ENCODE data around the gene SDHAF4.
"Not testable (repeated sequence)": the region's sequence is repeated elsewhere in the genome, so short reads cannot be mapped to it uniquely, and the experiment has no call there.

Gene SDHAF4

GRCh38 chr6:70592391-70593117, 25.8 kb downstream of the SDHAF4 start:
- DNase-seq (ENCODE audit: low spot score): no peak

GRCh38 chr6:70593118-70593486, 26.4 kb downstream of the SDHAF4 start:
- no peak for DNase-seq (ENCODE audit: low spot score)

GRCh38 chr6:70599187-70599586, 32.5 kb downstream of the SDHAF4 start:
- DNase-seq (ENCODE audit: low spot score): no peak

- DNase-seq (ENCODE audit: low spot score): no peak
Measured at GRCh38 chr6:70601014-70601413, 34.3 kb downstream of the SDHAF4 start.

GRCh38 chr6:70604254-70604653, 37.5 kb downstream of the SDHAF4 start:
- DNase-seq (ENCODE audit: low spot score): no peak

- DNase-seq (ENCODE audit: low spot score): not testable (repeated sequence)
Measured at GRCh38 chr6:70607371-70607770, 40.6 kb downstream of the SDHAF4 start.

GRCh38 chr6:70609181-70609580, 42.5 kb downstream of the SDHAF4 start:
- DNase-seq (ENCODE audit: low spot score): not testable (repeated sequence)

GRCh38 chr6:70616728-70617260, 50.1 kb downstream of the SDHAF4 start:
- DNase-seq (ENCODE audit: low spot score): no peak

- DNase-seq (ENCODE audit: low spot score): no peak
Measured at GRCh38 chr6:70620746-70621145, 54.0 kb downstream of the SDHAF4 start.

GRCh38 chr6:70622461-70622860, 55.7 kb downstream of the SDHAF4 start:
- DNase-seq (ENCODE audit: low spot score): no peak

GRCh38 chr6:70625436-70625835, 58.7 kb downstream of the SDHAF4 start:
- DNase-seq (ENCODE audit: low spot score): no peak

GRCh38 chr6:70627500-70628254, 60.9 kb downstream of the SDHAF4 start:
- DNase-seq (ENCODE audit: low spot score): no peak

- no peak for DNase-seq (ENCODE audit: low spot score)
Measured at GRCh38 chr6:70629929-70630328, 63.2 kb downstream of the SDHAF4 start.

- no peak for DNase-seq (ENCODE audit: low spot score)
Measured at GRCh38 chr6:70633870-70634269, 67.1 kb downstream of the SDHAF4 start.

GRCh38 chr6:70636596-70636995, 69.9 kb downstream of the SDHAF4 start:
- DNase-seq (ENCODE audit: low spot score): no peak

GRCh38 chr6:70638468-70638867, 71.7 kb downstream of the SDHAF4 start:
- DNase-seq (ENCODE audit: low spot score): no peak

All from kidney capillary endothelial cell (primary cell).